KBM-7 (cell line): ENCODE data around the gene CYP3A5.
"Not testable (repeated sequence)": the region's sequence is repeated elsewhere in the genome, so short reads cannot be mapped to it uniquely, and the experiment has no call there.

Source experiments
- DNase-seq: peaks from one replicate; pipeline ENCODE4 v3.0.0-alpha.2; 2015
- in situ Hi-C: fragments of 300-500 bp; cut with MboI; formaldehyde crosslinking; loops from 2 replicates; pipeline ENCODE4 v1.14.3; 2020; ENCODE audit warnings: low sequenced_read_pairs, low pct_unique_long_range_greater_than_20kb, mixed read lengths

CYP3A5 gene

GRCh38 chr7:99690918-99691317, 11.1 kb upstream of the CYP3A5 start:
- in situ Hi-C loops: not testable (repeated sequence)

GRCh38 chr7:99685871-99686608, 6.2 kb upstream of the CYP3A5 start:
- DNase-seq, in situ Hi-C loops: not testable (repeated sequence)

More at GRCh38 chr7:99690918-99691317, 11.1 kb upstream of the CYP3A5 start:
- DNase-seq: not testable (repeated sequence)

- in situ Hi-C loops: no loop called here
- no peak for DNase-seq
Measured at GRCh38 chr7:99685129-99685758, 5.4 kb upstream of the CYP3A5 start.

GRCh38 chr7:99679032-99679399, 780 bp downstream of the CYP3A5 start:
- in situ Hi-C loops: no loop called here
- no peak for DNase-seq

- no peak for DNase-seq
- in situ Hi-C loops: no loop called here
Measured at GRCh38 chr7:99677648-99678045, 2.1 kb downstream of the CYP3A5 start.

- no peak for DNase-seq
- in situ Hi-C loops: no loop called here
Measured at GRCh38 chr7:99677013-99677647, 2.7 kb downstream of the CYP3A5 start.

GRCh38 chr7:99674995-99675742, 4.6 kb downstream of the CYP3A5 start:
- in situ Hi-C loops: no loop called here
- no peak for DNase-seq

GRCh38 chr7:99672573-99672972, 7.2 kb downstream of the CYP3A5 start:
- DNase-seq: no peak
- in situ Hi-C loops: no loop called here

- in situ Hi-C loops: no loop called here
- no peak for DNase-seq
Measured at GRCh38 chr7:99669782-99670181, 10.0 kb downstream of the CYP3A5 start.

GRCh38 chr7:99668541-99668940, 11.3 kb downstream of the CYP3A5 start:
- in situ Hi-C loops: no loop called here
- DNase-seq: no peak

GRCh38 chr7:99667179-99667578, 12.6 kb downstream of the CYP3A5 start:
- no peak for DNase-seq
- in situ Hi-C loops: no loop called here

- in situ Hi-C loops: no loop called here
- peak; percentile 54 for DNase-seq
Measured at GRCh38 chr7:99666013-99666395, 13.8 kb downstream of the CYP3A5 start.

- no peak for DNase-seq
- in situ Hi-C loops: no loop called here
Measured at GRCh38 chr7:99665312-99666012, 14.3 kb downstream of the CYP3A5 start.

- DNase-seq, in situ Hi-C loops: not testable (repeated sequence)
Measured at GRCh38 chr7:99657879-99658278, 21.9 kb downstream of the CYP3A5 start.

- DNase-seq, in situ Hi-C loops: not testable (repeated sequence)
Measured at GRCh38 chr7:99654626-99655025, 25.2 kb downstream of the CYP3A5 start.

GRCh38 chr7:99653754-99654153, 26.0 kb downstream of the CYP3A5 start:
- in situ Hi-C loops: no loop called here
- DNase-seq: no peak

- in situ Hi-C loops, DNase-seq: not testable (repeated sequence)
Measured at GRCh38 chr7:99653269-99653668, 26.5 kb downstream of the CYP3A5 start.

- DNase-seq: no peak
- in situ Hi-C loops: no loop called here
Measured at GRCh38 chr7:99652671-99653070, 27.1 kb downstream of the CYP3A5 start.

GRCh38 chr7:99651290-99651689, 28.5 kb downstream of the CYP3A5 start:
- in situ Hi-C loops: no loop called here
- no peak for DNase-seq
